ENCODE data around the gene FGD5. TPM values are rescaled to one million over a fixed set of nuclear protein-coding genes. Genes with fewer than 3 reads are reported as not detected.

Gene FGD5
- total RNA-seq: 0.12 TPM in 1 of 2 replicates, not detected in the other
- total RNA-seq (2013): 0.44 TPM
- not detected in 2 replicates for polyA plus RNA-seq
- polyA minus RNA-seq: not detected in 2 replicates

DNA sequence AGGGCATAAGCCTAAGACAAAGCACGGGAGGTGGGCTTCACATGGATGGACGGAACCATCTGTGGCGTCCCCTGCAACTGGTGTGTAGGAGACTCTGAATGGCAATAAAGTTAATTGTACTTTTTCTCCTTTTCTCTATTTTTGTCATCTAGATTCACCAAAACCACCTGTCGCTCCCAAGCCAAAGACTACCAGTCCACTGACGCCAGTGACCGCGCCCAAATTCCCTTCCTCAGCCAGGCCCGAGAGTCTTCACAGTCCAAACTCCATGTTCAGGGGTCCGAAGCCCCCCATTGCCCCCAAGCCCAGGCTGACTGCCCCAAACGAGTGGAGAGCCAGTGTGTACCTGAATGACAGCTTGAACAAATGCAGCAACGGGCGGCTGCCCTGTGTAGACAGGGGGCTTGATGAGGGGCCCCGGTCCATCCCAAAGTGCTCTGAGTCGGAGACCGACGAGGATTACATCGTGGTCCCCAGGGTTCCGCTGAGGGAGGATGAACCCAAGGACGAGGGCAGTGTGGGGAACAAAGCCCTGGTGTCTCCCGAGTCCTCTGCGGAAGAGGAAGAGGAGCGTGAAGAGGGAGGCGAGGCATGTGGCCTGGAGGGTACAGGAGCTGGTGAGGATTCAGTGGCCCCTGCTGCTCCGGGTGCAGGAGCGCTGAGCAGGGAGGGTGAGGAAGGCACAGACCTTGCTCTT, at the start of gene FGD5:
TSS of gene FGD5 (plus strand) at position 159 of the 697 bp plus-strand sequence. CDS start at position 269, 110 bp downstream.
- no peaks in the 10 kb centered on the region for H3K9me3 Mint-ChIP-seq (ENCODE audit: insufficient read depth)
- no peaks in the 10 kb centered on the region for H3K36me3 ChIP-seq (replicated peaks in 1 of 2; ENCODE audit: control extremely low read depth in 1 of 2, control insufficient read depth in 1 of 2, extremely low read depth in 1 of 2, insufficient read depth in 2 of 2, low read length in 1 of 2)
- POLR2A ChIA-PET: no interaction called here

More for the DNA sequence above, at the start of gene FGD5:
- H3K27ac Mint-ChIP-seq: no peak within 1 kb of the TSS
- Histone ChIP-seq H3K4me3 (ENCODE audit: control extremely low read depth in 1 of 5, extremely low read depth in 1 of 5, insufficient read depth in 1 of 5, low read depth in 2 of 5, low read length in 4 of 5) (no peak within 1 kb of the TSS), H3K27ac (ENCODE audit: low read length in 2 of 2) (no peak within 1 kb of the TSS), H3K4me1 (ENCODE audit: control insufficient read depth in 2 of 2, insufficient read depth in 2 of 2, low read length in 2 of 2) (no peaks in the 10 kb centered on the region), H3K9ac (ENCODE audit: low read length) (no peak within 1 kb of the TSS), H3K27me3 (replicated peaks in 1 of 4; ENCODE audit: control extremely low read depth in 1 of 4, control insufficient read depth in 3 of 4, insufficient read depth in 4 of 4, low read length in 3 of 4) (peaks cover 0 to 9% (median 3%) of the 10 kb centered on the region in 4 experiments), H2AFZ (ENCODE audit: insufficient read depth, low read depth, low read length, poor library complexity, severe bottlenecking) (no peak within 1 kb of the TSS), H4K20me1 (ENCODE audit: control insufficient read depth, insufficient read depth, low read length, poor library complexity, severe bottlenecking) (no peaks in the 10 kb centered on the region), H3K9me3 (ENCODE audit: control extremely low read depth in 1 of 3, control insufficient read depth in 2 of 3, insufficient read depth in 1 of 3, low read length in 2 of 3) (no peaks in the 10 kb centered on the region), H3K79me2 (ENCODE audit: control insufficient read depth, insufficient read depth, low read length) (no peaks in the 10 kb centered on the region), H3K4me2 (replicated peaks; ENCODE audit: low read depth, low read length, poor library complexity, severe bottlenecking) (no peak within 1 kb of the TSS)
- H3K27me3 Mint-ChIP-seq: peaks cover 32% of the 10 kb centered on the region
- ATAC-seq (ENCODE audit: low read depth) (no peak), DNase-seq (no peak)
- no peak within 1 kb of the TSS for H3K4me3 Mint-ChIP-seq
- no peak for TF ChIP-seq EZH2 (IDR thresholded peaks at IDR 0.05; ENCODE audit: borderline replicate concordance, insufficient read depth, low read depth, low read length, poor library complexity, severe bottlenecking)
- TF ChIP-seq CTCF (IDR thresholded peaks at IDR 0.05): no peak
- no peaks in the 10 kb centered on the region for H3K4me1 Mint-ChIP-seq
- 91% methylated on average over 22 of the region's 25 CpGs for WGBS (ENCODE audit: insufficient coverage)
- CTCF ChIA-PET: no interaction called here
- intact Hi-C loops (cut with micrococcal nuclease): no loop called here
